GM12878 (cell line): ENCODE data around the gene TBKBP1.

Experiments used
- ATF3 ChIP-seq: IDR thresholded peaks from 2 replicates; pipeline ENCODE4 v1.6.1; 2011; ENCODE audit warnings: low read depth, mild to moderate bottlenecking, low read length, moderate library complexity, borderline replicate concordance; ENCODE audit errors: extremely low read depth
- ATF7 ChIP-seq: fragments of 450-650 bp; IDR thresholded peaks from 2 replicates; pipeline ENCODE4 v1.6.1; 2016; ENCODE audit warnings: low read depth, mild to moderate bottlenecking
- CBX3 ChIP-seq: fragments of 200-600 bp; sonication (generic); IDR thresholded peaks from 2 replicates; pipeline ENCODE4 v1.6.1; 2016; ENCODE audit warnings: low read depth, borderline replicate concordance
- CEBPZ ChIP-seq: fragments of 150-350 bp; IDR thresholded peaks from 2 replicates; pipeline ENCODE4 v1.6.1; 2016; ENCODE audit warnings: low read depth, low read length
- CHD4 ChIP-seq: fragments of 200-600 bp; sonication (generic); IDR thresholded peaks from 2 replicates; pipeline ENCODE4 v1.6.1; 2016; ENCODE audit warnings: mild to moderate bottlenecking
- CTCF ChIP-seq, 3 experiments: IDR thresholded peaks in 2 of 3; conservative IDR thresholded peaks in 1 of 3; 2 replicates each; pipeline ENCODE4 v1.5.1; 2011; ENCODE audit warnings: low read depth in 3 of 3, low read length in 3 of 3, mild to moderate bottlenecking in 3 of 3, control low read depth in 2 of 3, moderate library complexity in 2 of 3, inconsistent platforms in 1 of 3, mixed read lengths in 1 of 3; ENCODE audit not compliant: control insufficient read depth in 2 of 3, insufficient read depth in 1 of 3; ENCODE audit errors: extremely low read depth in 1 of 3
- IRF3 ChIP-seq: fragments of 450-650 bp; IDR thresholded peaks from 2 replicates; pipeline ENCODE4 v1.6.1; 2014; ENCODE audit warnings: mild to moderate bottlenecking
- MTA2 ChIP-seq: fragments of 450-650 bp; IDR thresholded peaks from 2 replicates; pipeline ENCODE4 v1.6.1; 2016; ENCODE audit warnings: low read depth, mild to moderate bottlenecking, moderate library complexity
- MYC ChIP-seq: IDR thresholded peaks from 2 replicates; pipeline ENCODE4 v1.6.1; 2011; ENCODE audit warnings: mild to moderate bottlenecking, low read length, moderate library complexity, inconsistent platforms; ENCODE audit not compliant: insufficient read depth, insufficient replicate concordance, insufficient read length, severe bottlenecking
- NFIC ChIP-seq: IDR thresholded peaks from 2 replicates; pipeline ENCODE4 v1.6.1; 2012; ENCODE audit warnings: low read depth, mild to moderate bottlenecking, inconsistent platforms, low read length, moderate library complexity
- POLR2AphosphoS5 ChIP-seq: IDR thresholded peaks from 2 replicates; pipeline ENCODE4 v1.6.1; 2011; ENCODE audit warnings: mild to moderate bottlenecking, low read length, inconsistent platforms
- REST ChIP-seq: IDR thresholded peaks from 2 replicates; pipeline ENCODE4 v1.6.1; 2012; ENCODE audit warnings: mild to moderate bottlenecking, low read depth, low read length
- ZNF274 ChIP-seq: IDR thresholded peaks from one replicate; pipeline ENCODE4 v1.8.0; 2011; ENCODE audit not compliant: insufficient read length, insufficient read depth

GRCh38 chr17:47715669-47716325 lies 21.8 kb downstream of the TBKBP1 start:
- TF ChIP-seq MYC (no peak), REST (no peak), CTCF (IDR thresholded peaks at IDR 0.05 in 2 of 3, conservative IDR thresholded peaks at IDR 0.05 in 1 of 3; ENCODE audit: control insufficient read depth in 2 of 3, extremely low read depth in 1 of 3, insufficient read depth in 1 of 3, low read depth in 3 of 3, low read length in 3 of 3) (no peak), POLR2AphosphoS5 (no peak), ZNF274 (no peak), ATF3 (no peak), MTA2 (no peak), CHD4 (no peak), ATF7 (no peak), CEBPZ (no peak), IRF3 (no peak), CBX3 (no peak), NFIC (no peak)
